Measurements from ENCODE around the gene MT1H.
A peak's percentile ranks its signal among the peaks of the same experiment; 100 is the strongest.

MT1H gene

DNA sequence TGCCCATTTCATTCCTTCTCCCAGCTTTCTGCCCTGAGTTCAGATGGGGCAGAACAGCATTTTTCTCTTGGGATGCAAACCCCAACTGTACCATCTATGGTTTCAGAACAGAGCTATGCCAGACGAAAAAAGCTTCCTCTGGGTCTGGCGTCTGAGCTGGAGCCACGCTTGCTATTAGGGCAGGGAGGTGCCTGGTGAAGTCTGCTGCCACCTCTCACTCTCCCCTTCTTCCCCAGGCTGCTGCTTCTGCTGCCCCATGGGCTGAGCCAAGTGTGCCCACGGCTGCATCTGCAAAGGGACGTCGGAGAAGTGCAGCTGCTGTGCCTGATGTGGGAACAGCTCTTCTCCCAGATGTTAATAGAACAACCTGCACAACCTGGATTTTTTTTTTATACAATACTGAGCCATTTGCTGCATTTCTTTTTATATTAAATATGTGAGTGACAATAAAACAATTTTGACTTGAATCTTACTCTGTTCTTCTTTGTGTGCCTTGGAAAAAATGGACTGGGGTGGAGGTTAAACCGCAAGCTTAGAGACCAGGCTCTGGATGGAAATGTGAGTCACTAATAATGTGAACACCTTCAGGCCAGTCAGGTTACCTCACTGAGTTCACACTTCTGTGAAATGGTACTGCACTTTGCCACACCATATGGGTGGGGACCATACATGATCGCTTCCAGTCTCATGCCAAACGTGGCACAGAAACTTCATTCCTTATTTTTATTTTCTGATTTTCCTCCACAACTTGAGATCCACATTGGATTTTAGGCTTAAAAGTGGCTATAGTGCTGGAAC lies 32.8 kb upstream of the MT1H start:
- no peak for DNase-seq (ENCODE audit: low read depth)

DNA sequence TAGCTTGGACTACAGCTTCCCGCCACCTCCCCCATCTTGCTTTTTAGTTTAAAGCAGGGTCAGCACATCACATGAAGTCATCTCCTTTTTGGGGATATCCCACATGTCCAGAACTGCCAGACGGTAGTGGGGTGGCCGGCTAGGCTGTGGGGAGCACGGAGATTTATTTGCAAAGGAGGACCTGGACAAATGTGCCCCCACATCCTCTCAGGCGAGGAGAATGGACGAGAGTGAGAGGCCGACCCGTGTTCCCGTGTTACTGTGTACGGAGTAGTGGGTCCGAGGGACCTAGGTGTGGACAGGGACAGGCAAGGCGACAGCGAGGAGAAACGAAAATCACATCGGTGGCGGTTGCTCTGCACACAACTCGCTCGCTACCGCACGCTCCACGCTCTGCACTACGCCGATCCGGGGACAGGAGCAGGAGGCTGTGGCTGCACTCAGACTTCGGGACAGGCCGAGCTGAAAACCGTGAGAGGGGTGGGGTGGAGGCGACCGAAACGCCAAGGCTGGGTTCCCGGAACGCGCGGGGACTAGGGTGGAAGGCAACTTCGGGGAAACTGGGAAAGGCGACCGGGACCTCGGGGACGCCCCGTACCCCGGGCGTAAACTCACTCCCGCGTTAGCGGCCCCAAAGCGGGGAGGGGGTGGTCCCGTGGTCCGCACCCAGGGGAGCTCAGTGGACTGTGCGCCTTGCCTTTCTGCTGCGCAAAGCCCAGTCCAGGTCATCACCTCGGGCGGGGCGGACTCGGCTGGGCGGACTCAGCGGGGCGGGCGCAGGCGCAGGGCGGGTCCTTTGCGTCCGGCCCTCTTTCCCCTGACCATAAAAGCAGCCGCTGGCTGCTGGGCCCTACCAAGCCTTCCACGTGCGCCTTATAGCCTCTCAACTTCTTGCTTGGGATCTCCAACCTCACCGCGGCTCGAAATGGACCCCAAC lies 31.5 kb upstream of the MT1H start, which contains the start of gene MT1A:
TSS of gene MT1A (plus strand) at position 853 of the 937 bp plus-strand sequence. CDS start at position 926, 73 bp downstream.
- DNase-seq (ENCODE audit: low read depth) = no peak

DNA sequence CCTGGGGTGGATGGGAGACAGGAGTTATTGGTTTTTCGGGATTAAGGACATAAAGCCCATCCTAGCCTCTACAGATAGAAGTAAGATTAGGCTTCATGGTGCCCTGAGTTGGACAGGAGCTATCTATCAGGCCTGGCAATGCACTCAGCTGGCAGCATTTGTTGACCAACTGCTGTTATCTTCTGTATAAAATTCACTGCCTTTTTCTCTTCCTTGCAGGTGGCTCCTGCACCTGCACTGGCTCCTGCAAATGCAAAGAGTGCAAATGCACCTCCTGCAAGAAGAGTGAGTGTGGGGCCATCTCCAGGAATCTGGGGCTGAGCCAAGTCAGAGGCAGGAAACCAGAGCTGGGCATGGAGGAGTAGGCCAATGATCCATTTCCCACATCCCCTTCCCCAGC lies 30.6 kb upstream of the MT1H start:
- no peak for DNase-seq (ENCODE audit: low read depth)

DNA sequence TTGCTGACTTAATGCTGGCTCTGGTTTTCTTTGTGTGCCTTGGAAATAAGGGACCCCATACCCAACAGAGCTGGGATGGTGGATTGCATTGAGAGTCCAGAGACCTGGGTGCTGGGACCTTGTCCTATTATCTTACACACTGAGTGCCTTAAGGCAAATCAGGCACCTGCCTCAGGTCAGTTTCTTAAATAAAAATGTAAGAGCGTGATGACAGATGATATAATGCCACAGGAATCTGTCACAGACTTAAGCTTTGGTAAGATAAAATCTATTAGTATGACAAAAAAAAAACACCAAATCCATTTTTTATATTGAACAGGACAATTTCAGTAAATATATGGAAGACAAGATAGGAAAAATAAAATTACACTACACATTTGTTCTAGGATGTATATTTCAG lies 29.5 kb upstream of the MT1H start:
- DNase-seq (ENCODE audit: low read depth) = no peak

DNA sequence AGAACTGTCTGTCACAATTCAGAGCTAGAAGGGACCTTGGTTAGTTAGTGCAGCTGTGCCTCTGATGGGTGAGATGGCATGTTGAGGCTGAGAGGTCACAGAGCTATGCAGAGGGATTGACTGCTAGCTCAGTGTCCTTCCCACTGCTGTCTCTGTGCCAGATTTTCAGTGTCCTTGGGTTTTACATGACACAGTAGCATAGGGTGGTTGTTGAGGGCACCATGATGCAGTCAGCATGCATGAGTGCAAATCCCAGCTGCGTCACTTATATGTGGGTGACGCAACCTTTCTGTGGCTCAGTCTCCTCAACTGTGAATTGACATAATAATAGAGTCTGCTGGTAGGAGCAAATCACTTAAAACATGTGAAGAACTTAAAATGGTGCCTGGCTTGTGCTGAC lies 28.4 kb upstream of the MT1H start:
- DNase-seq (ENCODE audit: low read depth) = no peak

DNA sequence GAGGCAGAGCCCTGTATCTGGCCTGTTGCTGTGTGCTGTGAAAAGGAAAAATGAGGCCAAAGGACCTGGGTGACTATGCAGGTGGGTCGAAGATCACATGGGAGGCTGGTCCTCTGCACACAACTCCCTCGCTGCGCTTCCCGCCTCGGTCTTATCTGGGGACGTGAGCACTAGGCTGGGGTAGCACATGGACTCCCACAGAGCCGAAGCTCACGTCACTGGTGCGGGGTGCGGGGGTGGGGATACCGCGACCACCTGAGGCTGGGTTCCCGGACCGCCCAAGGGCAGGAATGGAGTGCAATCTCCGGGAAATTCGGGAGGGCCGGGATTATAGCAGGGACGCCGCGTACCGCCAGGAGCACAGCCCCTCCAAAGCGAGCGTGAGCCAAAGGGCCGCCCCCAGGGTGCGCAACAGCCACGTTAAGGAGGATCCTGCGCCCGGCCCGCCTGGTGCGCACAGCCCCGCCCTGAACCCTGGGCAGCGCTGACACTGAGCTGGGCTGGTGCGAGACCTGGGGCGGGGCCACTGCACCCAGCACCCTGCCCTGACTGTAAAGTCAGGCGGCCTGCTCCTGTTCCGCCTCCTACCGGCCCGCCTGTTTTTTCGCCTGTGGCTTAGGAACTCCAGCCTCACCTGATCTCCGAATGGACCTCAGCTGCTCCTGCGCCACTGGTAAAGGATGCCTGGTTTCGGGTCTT lies 26.4 kb upstream of the MT1H start:
- DNase-seq (ENCODE audit: low read depth) = peak; percentile 69

DNA sequence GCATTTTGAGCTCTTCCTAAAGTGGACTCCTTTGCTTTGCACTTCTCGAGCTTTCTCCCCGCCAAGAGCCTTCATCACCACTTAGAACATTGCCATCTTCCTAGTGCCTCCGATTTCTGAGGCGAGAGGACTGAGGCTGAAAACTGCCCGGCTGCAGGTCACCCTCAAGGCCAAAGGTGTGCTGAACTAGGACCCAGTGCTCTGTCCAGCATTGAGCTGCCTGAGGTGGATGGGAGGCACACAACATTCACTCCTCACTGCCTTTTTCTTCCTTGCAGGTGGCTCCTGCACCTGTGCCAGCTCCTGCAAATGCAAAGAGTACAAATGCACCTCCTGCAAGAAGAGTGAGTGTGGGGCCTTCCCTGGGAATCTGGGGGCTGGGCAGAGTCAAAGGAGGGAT lies 25.8 kb upstream of the MT1H start:
- no peak for DNase-seq (ENCODE audit: low read depth)

- DNase-seq (ENCODE audit: low read depth) = no peak
Measured at GRCh38 chr16:56645311-56645710, 24.3 kb upstream of the MT1H start.

DNA sequence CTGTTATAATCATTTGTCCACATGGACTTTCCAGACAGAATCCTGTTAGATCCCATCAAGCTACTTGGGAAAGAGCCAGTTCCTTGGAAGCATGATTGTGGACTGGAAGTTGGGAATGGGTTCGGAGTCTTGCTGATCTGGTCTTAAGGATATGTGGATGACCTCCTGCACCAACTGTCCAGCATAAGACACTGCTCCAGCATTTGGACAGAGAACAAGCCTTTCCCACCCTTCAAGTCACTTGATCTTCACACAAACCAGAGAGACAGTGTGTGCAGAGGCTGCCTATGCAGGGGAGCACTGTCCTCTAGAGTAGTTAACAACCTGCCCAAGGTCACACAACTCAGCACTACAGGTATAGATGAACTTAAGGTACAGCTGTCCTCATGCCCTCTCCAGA lies 23.8 kb upstream of the MT1H start:
- DNase-seq (ENCODE audit: low read depth) = no peak

GRCh38 chr16:56647641-56648431 lies 21.8 kb upstream of the MT1H start:
- DNase-seq (ENCODE audit: low read depth) = no peak

- DNase-seq (ENCODE audit: low read depth) = no peak
Measured at GRCh38 chr16:56649271-56649670, 20.3 kb upstream of the MT1H start.

DNA sequence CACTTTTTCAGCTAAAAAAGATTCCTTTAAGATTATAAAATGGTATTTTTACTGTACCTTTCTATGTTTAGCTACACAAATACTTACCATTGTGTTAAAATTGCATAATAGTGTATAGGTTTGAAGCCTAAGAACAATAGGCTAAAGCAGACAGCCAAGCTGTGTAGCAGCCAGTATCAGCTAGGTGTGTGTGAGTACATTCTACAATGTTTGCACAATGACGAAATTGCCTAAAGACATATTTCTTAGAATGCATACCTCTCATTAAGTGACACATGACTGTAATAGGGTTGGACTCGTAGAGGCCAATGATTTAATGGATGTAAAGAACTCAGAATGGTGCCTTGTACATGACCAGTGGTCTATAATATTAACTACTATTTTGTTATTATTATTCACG lies 19.8 kb upstream of the MT1H start:
- no peak for DNase-seq (ENCODE audit: low read depth)

- DNase-seq (ENCODE audit: low read depth) = no peak
Measured at GRCh38 chr16:56651586-56651985, 18.0 kb upstream of the MT1H start, which contains the start of gene MT1B. TSS of gene MT1B (plus strand) at chr16:56651886. CDS start at chr16:56651954, 68 bp downstream.

GRCh38 chr16:56652600-56652999 lies 17.0 kb upstream of the MT1H start:
- DNase-seq (ENCODE audit: low read depth) = no peak

GRCh38 chr16:56653218-56653617 lies 16.4 kb upstream of the MT1H start:
- no peak for DNase-seq (ENCODE audit: low read depth)

DNA sequence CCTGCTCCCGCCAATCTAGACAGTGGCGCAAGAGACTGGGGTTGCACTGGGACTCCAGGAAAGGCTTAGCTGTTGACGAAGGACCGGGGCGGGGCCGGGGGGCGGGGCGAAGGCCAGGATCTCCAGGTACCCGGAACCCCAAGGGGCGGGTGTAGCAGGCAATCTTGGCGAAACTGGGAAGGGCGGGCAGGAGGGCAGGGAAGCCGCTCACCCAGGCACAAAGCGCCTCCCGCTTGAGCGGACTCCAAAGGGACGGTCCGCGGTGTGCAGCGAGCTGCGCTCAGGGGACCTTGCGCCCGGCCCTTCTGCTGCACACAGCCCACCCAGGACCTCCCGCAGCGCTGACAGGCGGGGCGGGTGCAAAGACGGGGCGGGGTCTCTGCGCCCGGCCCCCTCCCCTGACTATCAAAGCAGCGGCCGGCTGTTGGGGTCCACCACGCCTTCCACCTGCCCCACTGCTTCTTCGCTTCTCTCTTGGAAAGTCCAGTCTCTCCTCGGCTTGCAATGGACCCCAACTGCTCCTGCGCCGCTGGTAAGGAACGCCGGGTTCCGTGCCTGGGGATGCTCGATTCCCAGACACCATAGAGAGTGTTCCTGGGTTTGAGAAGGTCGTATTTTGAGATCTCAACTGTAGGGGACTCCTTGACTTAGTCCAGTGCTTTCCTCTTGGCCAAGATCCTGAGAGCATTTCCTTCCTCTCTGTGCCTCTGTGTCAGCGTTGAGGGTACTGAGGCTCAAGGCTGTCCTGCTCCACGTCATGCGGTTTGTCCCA lies 11.9 kb upstream of the MT1H start, which contains the start of gene MT1F:
TSS of gene MT1F (plus strand) at position 405 of the 772 bp plus-strand sequence. CDS start at position 505, 100 bp downstream.
- peak; percentile 64 for DNase-seq (ENCODE audit: low read depth)

- no peak for DNase-seq (ENCODE audit: low read depth)
Measured at GRCh38 chr16:56658327-56658875, 11.2 kb upstream of the MT1H start.

GRCh38 chr16:56662357-56663354 lies 7.0 kb upstream of the MT1H start:
- no peak for DNase-seq (ENCODE audit: low read depth)

- DNase-seq (ENCODE audit: low read depth) = no peak
Measured at GRCh38 chr16:56664506-56664905, 5.1 kb upstream of the MT1H start.
